Dedifferentiated amniotic fluid mesenchymal stem cell (primary cell): ENCODE data around the gene PIK3C2G.
A peak's percentile ranks its signal among the peaks of the same experiment; 100 is the strongest.
"Not testable (repeated sequence)": the region's sequence is repeated elsewhere in the genome, so short reads cannot be mapped to it uniquely, and the experiment has no call there.

Experiments
- DNase-seq: peaks from one replicate; pipeline ENCODE4 v3.0.0-alpha.2; 2016; ENCODE audit errors: extremely low spot score

Gene PIK3C2G

GRCh38 chr12:18640321-18640955, 379.1 kb downstream of the PIK3C2G start:
- DNase-seq = no peak

GRCh38 chr12:18643681-18644080, 382.4 kb downstream of the PIK3C2G start:
- peak; percentile 40 for DNase-seq

GRCh38 chr12:18644564-18644963, 383.2 kb downstream of the PIK3C2G start:
- no peak for DNase-seq

GRCh38 chr12:18646286-18646890, 385.1 kb downstream of the PIK3C2G start:
- no peak for DNase-seq

- DNase-seq = no peak
Observed at GRCh38 chr12:18651525-18651924, 390.2 kb downstream of the PIK3C2G start.

GRCh38 chr12:18652596-18652995, 391.3 kb downstream of the PIK3C2G start:
- DNase-seq = no peak

GRCh38 chr12:18653465-18653864, 392.1 kb downstream of the PIK3C2G start:
- DNase-seq = no peak

- DNase-seq = no peak
Observed at GRCh38 chr12:18655351-18655750, 394.0 kb downstream of the PIK3C2G start.

- no peak for DNase-seq
Observed at GRCh38 chr12:18658179-18658578, 396.9 kb downstream of the PIK3C2G start.

GRCh38 chr12:18658829-18659228, 397.5 kb downstream of the PIK3C2G start:
- no peak for DNase-seq

- no peak for DNase-seq
Observed at GRCh38 chr12:18676141-18676540, 414.8 kb downstream of the PIK3C2G start.

GRCh38 chr12:18676996-18677588, 415.8 kb downstream of the PIK3C2G start:
- no peak for DNase-seq

GRCh38 chr12:18681818-18682217, 420.5 kb downstream of the PIK3C2G start:
- no peak for DNase-seq

GRCh38 chr12:18683327-18684013, 422.2 kb downstream of the PIK3C2G start:
- DNase-seq = peak; percentile 34

- no peak for DNase-seq
Observed at GRCh38 chr12:18684430-18684829, 423.1 kb downstream of the PIK3C2G start.

- DNase-seq = no peak
Observed at GRCh38 chr12:18689771-18690170, 428.5 kb downstream of the PIK3C2G start.

GRCh38 chr12:18690653-18691052, 429.3 kb downstream of the PIK3C2G start:
- no peak for DNase-seq

GRCh38 chr12:18693986-18694385, 432.7 kb downstream of the PIK3C2G start:
- DNase-seq = not testable (repeated sequence)

- peak; percentile 50 for DNase-seq
Observed at GRCh38 chr12:18696971-18697602, 435.8 kb downstream of the PIK3C2G start.
